Central memory CD8-positive, alpha-beta T cell (primary cell): ENCODE measurements around the gene GRAP2.

ENCODE experiments used
- ATAC-seq: fragments of 150-1000 bp; cut with Tn5 transposase; replicated peaks from 2 replicates; pipeline ENCODE4 v1.10.0; 2022; ENCODE audit warnings: mild to moderate bottlenecking, moderate FRiP score, moderate number of reproducible peaks; ENCODE audit not compliant: poor library complexity, severe bottlenecking; ENCODE audit errors: extremely low read depth
- DNase-seq, 2 donors: peaks; one replicate each; pipeline ENCODE4 v3.0.0; 2021; ENCODE audit warnings: low spot score in 2 of 2
- H3K27ac Mint-ChIP-seq: one replicate; pipeline ENCODE4 v1.8.0; 2022; ENCODE audit warnings: low read depth, mild to moderate bottlenecking, moderate library complexity, mixed read lengths
- H3K27me3 Mint-ChIP-seq: one replicate; pipeline ENCODE4 v1.8.0; 2022; ENCODE audit warnings: mixed read lengths
- H3K36me3 Mint-ChIP-seq: one replicate; pipeline ENCODE4 v1.8.0; 2022; ENCODE audit warnings: mild to moderate bottlenecking, moderate library complexity, mixed read lengths; ENCODE audit not compliant: insufficient read depth
- H3K4me1 Mint-ChIP-seq: one replicate; pipeline ENCODE4 v1.8.0; 2022; ENCODE audit warnings: mixed read lengths
- H3K4me3 Mint-ChIP-seq: one replicate; pipeline ENCODE4 v1.8.0; 2022; ENCODE audit warnings: mild to moderate bottlenecking, moderate library complexity, mixed read lengths
- H3K9me3 Mint-ChIP-seq: one replicate; pipeline ENCODE4 v1.8.0; 2022; ENCODE audit warnings: mixed read lengths

The GRAP2 gene

DNA sequence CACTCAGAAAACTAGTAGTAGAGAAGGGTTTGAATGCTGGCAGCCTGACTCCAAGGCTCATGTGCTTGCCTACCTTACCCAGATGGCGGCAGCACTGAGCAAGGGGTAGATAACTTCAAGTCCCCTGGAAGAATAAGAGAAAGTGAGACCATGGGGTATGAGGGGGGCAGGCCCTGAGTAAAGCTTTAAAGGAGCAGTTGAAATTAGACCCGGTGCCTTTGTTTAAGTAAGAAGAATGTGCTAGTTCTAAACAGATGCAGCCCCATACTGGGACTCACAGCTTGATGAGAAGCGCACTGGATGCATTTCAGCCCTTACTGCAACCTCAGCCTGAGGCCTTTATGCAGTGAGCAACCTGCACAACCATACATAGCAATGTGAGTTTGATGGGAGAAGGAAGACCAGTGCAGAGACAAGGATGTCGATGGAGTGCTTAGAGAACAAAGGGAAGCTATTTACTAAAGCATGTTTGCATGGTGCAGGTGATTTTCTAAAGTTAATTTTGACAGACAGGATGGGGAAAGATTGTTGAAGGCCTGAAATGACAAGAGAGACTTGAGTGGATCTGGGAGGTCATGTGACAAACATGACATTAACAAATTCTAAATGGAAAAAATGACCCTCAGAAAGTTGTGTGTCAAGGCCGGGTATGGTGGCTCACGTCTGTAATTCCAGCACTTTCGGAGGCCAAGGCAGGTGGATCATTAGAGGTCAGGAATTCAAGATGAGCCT, 32.2 kb downstream of the GRAP2 start:
- peaks cover 56% of the 10 kb centered on the region for H3K4me1 Mint-ChIP-seq
- ATAC-seq, result peak; percentile 52
- peak in 1 of 2 donors; percentile 54 for DNase-seq
- peak overlapping the region; percentile 98 for H3K27ac Mint-ChIP-seq
- H3K9me3 Mint-ChIP-seq, result no peaks in the 10 kb centered on the region
- H3K36me3 Mint-ChIP-seq, result peaks cover 29% of the 10 kb centered on the region
- no peaks in the 10 kb centered on the region for H3K27me3 Mint-ChIP-seq
- peak overlapping the region; percentile 77 for H3K4me3 Mint-ChIP-seq

- Mint-ChIP-seq H3K36me3 (peaks cover 27% of the 10 kb centered on the region), H3K9me3 (no peaks in the 10 kb centered on the region), H3K27me3 (no peaks in the 10 kb centered on the region), H3K4me1 (peaks cover 62% of the 10 kb centered on the region), H3K27ac (peak overlapping the region; percentile 98), H3K4me3 (peak overlapping the region; percentile 77)
- ATAC-seq (no peak), DNase-seq (no peak)
These were observed 32.9 kb downstream of the GRAP2 start for GRCh38 chr22:39933741-39934140.

- Mint-ChIP-seq H3K27me3 (no peaks in the 10 kb centered on the region), H3K4me1 (peaks cover 72% of the 10 kb centered on the region), H3K4me3 (peak overlapping the region; percentile 77), H3K9me3 (no peaks in the 10 kb centered on the region), H3K36me3 (peaks cover 31% of the 10 kb centered on the region), H3K27ac (peak overlapping the region; percentile 98)
- ATAC-seq, result no peak
- no peak for DNase-seq
These were observed 34.2 kb downstream of the GRAP2 start for GRCh38 chr22:39935116-39935515.

- peaks cover 31% of the 10 kb centered on the region for H3K36me3 Mint-ChIP-seq
- peaks cover 77% of the 10 kb centered on the region for H3K4me1 Mint-ChIP-seq
- H3K4me3 Mint-ChIP-seq, result peak overlapping the region; percentile 77
- H3K9me3 Mint-ChIP-seq, result no peaks in the 10 kb centered on the region
- H3K27ac Mint-ChIP-seq, result peak overlapping the region; percentile 98
- H3K27me3 Mint-ChIP-seq, result no peaks in the 10 kb centered on the region
- ATAC-seq (no peak), DNase-seq (no peak)
These were observed 34.7 kb downstream of the GRAP2 start for GRCh38 chr22:39935612-39936011.

GRCh38 chr22:39936523-39937145, 35.8 kb downstream of the GRAP2 start:
- Mint-ChIP-seq H3K36me3 (peaks cover 32% of the 10 kb centered on the region), H3K9me3 (no peaks in the 10 kb centered on the region), H3K27me3 (no peaks in the 10 kb centered on the region), H3K4me1 (peaks cover 86% of the 10 kb centered on the region), H3K27ac (peak overlapping the region; percentile 98), H3K4me3 (peak overlapping the region; percentile 77)
- ATAC-seq (no peak), DNase-seq (no peak)

DNA sequence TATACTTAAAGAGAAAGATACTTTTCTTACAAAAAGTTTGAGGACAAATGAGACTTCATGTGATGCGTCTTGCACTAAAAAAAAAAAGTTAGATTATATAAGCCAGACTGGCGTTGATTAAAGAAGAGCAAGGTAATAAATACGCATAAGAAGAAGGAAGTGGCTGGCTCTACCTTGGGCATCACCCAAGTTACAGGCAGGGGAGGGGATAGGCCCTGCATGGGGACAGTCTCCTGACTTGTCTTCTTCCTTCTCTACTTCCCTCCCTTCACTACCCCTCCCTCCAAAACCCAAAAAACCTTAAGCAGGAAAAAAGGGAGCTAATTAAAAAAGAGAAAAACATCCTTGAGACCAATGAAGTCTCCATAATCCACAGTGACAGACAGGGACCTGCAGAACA, 37.0 kb downstream of the GRAP2 start:
- peak overlapping the region; percentile 77 for H3K4me3 Mint-ChIP-seq
- H3K27ac Mint-ChIP-seq, result peak overlapping the region; percentile 98
- DNase-seq (no peak), ATAC-seq (peak; percentile 63)
- H3K4me1 Mint-ChIP-seq, result peaks cover 94% of the 10 kb centered on the region
- H3K27me3 Mint-ChIP-seq, result no peaks in the 10 kb centered on the region
- no peaks in the 10 kb centered on the region for H3K9me3 Mint-ChIP-seq
- H3K36me3 Mint-ChIP-seq, result peaks cover 34% of the 10 kb centered on the region

DNA sequence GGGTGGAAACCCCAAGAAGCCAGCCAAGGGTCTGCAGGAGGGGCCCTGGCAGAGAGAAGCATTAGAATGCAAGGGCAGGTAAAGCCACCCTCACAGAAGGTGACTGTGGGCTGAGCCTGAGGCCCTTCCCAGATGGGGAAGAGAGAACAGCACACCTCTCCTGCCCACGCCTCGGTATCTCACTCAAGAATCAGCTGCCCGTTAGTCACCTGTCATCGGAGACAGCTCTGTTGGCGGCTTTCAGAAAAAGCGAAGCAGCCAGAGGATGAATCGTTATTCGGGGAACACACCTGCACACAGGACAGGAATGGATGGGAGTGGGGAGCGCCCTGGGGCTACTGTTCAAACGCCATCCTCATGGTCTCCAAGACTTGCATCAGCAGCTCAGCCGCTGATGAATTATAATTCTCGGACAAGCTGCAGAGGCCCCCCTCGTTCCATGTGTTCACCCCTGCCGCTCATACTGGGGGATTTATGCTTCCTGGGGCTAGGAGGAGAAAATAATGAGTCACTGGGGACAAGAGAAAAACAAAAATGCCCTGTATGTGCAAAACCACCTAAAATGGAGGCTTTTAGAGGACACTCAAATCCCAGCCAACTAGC, 37.7 kb downstream of the GRAP2 start:
- no peak for DNase-seq
- no peaks in the 10 kb centered on the region for H3K9me3 Mint-ChIP-seq
- no peaks in the 10 kb centered on the region for H3K27me3 Mint-ChIP-seq
- H3K4me1 Mint-ChIP-seq, result peaks cover 92% of the 10 kb centered on the region
- H3K4me3 Mint-ChIP-seq, result peak overlapping the region; percentile 77
- no peak for ATAC-seq
- H3K27ac Mint-ChIP-seq, result peak overlapping the region; percentile 98
- H3K36me3 Mint-ChIP-seq, result peaks cover 32% of the 10 kb centered on the region

DNA sequence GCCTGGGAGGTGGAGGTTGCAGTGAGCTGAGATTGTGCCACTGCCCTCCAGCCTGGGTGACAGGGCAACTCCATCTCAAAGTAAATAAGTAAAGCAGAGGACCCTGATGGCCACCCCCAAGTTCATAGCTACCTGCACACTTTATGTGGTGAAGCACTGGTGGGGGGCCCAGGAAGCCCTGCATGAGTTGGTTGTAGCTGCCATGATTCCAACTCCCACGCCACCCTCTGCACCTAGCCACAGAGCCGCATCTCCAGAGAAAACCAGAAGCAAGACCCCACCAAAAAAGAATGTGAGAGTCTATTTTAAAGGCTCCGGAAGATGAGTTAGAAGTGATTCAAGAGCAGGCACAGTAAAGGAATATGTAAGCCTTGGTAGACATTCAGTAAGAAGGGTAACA, 38.9 kb downstream of the GRAP2 start:
- DNase-seq (no peak), ATAC-seq (no peak)
- Mint-ChIP-seq H3K4me1 (peaks cover 89% of the 10 kb centered on the region), H3K4me3 (peak overlapping the region; percentile 63), H3K9me3 (no peaks in the 10 kb centered on the region), H3K36me3 (peaks cover 37% of the 10 kb centered on the region), H3K27ac (peak overlapping the region; percentile 85), H3K27me3 (no peaks in the 10 kb centered on the region)

DNA sequence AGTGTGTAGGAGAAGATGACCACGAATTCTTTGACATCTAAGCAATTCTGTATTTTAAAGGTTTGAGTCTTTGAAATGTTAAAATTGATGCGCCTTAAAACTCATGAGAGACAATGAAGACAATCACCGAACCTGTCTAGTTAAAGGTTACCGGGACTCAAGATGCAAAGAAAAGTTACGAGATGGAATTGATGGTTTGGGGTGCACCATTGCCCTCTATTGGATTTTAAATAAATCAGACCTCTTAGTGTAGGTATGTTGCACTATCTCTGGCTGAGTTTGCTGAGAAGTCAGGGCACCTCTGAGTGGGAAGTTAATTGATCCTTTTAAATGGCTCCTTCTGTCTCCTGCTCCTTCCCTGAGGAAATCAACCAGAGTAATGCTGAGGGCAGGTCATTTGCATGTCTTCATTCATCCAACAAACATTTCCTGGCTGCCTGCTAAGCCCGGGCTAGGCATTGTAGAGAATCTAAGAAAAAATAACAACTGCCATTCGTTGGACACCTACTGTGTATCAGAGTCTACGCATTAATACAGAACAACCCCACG, 39.9 kb downstream of the GRAP2 start:
- Mint-ChIP-seq H3K4me3 (peak overlapping the region; percentile 63), H3K27me3 (no peaks in the 10 kb centered on the region), H3K36me3 (peaks cover 35% of the 10 kb centered on the region), H3K27ac (peak overlapping the region; percentile 85), H3K4me1 (peaks cover 88% of the 10 kb centered on the region), H3K9me3 (no peaks in the 10 kb centered on the region)
- ATAC-seq, result peak; percentile 57
- DNase-seq, result no peak

DNA sequence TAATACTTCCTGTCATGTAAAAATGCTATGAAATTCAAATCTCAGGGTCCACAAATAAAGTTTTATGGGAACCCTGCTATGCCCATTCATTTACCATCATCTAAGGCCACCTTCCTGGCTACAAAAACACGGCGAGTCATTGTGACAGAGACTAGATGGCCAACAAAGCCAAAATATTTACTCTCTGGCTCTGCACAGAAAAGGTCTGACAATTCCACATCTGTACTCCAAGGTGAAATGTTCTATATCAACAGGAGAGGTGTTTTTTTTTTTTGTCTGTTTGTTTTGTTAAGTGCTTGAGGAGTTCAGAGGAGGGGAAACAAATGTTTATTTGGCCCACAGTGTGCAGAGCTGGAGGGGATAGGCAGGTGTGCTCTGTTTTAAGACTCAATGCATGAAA, 40.7 kb downstream of the GRAP2 start:
- no peaks in the 10 kb centered on the region for H3K9me3 Mint-ChIP-seq
- H3K36me3 Mint-ChIP-seq, result peaks cover 32% of the 10 kb centered on the region
- no peak overlapping the region for H3K4me3 Mint-ChIP-seq
- DNase-seq (no peak), ATAC-seq (no peak)
- H3K4me1 Mint-ChIP-seq, result peaks cover 87% of the 10 kb centered on the region
- no peaks in the 10 kb centered on the region for H3K27me3 Mint-ChIP-seq
- H3K27ac Mint-ChIP-seq, result peak overlapping the region; percentile 85

GRCh38 chr22:39942439-39943230, 41.8 kb downstream of the GRAP2 start:
- H3K9me3 Mint-ChIP-seq, result no peaks in the 10 kb centered on the region
- ATAC-seq (peak; percentile 20), DNase-seq (no peak)
- H3K4me1 Mint-ChIP-seq, result peaks cover 87% of the 10 kb centered on the region
- H3K36me3 Mint-ChIP-seq, result peaks cover 32% of the 10 kb centered on the region
- peak overlapping the region; percentile 46 for H3K4me3 Mint-ChIP-seq
- no peaks in the 10 kb centered on the region for H3K27me3 Mint-ChIP-seq
- H3K27ac Mint-ChIP-seq, result peak overlapping the region; percentile 85

DNA sequence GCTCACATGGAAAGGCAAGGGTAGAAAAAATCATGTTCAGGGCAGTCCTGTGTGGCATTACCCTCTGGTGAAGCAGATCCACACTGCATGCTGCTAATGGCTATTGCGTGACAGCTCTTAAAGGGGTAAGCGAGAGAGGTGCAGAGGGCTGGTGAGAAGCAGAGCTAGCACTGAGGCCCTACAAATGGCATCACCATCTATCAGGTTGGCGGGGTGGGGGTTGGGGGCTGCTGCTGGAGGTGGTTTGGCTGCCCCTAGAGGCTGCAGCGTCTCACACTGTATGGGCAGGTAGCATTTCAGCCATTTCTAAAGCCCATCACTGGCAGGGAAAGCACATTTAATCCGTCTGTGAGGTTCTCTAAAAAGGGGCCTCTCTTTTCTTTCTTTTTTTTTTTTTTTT, 42.5 kb downstream of the GRAP2 start:
- H3K27ac Mint-ChIP-seq, result peak overlapping the region; percentile 85
- no peak for ATAC-seq
- H3K36me3 Mint-ChIP-seq, result peaks cover 27% of the 10 kb centered on the region
- peaks cover 84% of the 10 kb centered on the region for H3K4me1 Mint-ChIP-seq
- H3K4me3 Mint-ChIP-seq, result peak overlapping the region; percentile 46
- no peak for DNase-seq
- H3K27me3 Mint-ChIP-seq, result no peaks in the 10 kb centered on the region
- H3K9me3 Mint-ChIP-seq, result no peaks in the 10 kb centered on the region
